Coronary artery (tissue), 2 donors: ENCODE results near the gene MRPL50.

Source experiments
- DNase-seq: peaks from one replicate; pipeline ENCODE4 v3.0.0-alpha.2; 2017; ENCODE audit warnings: low spot score
- H3K27ac ChIP-seq, 2 donors: fragments of 200-600 bp; sonication (generic); one replicate each; pipeline ENCODE4 v1.5.1; 2016 to 2019
- H3K4me3 ChIP-seq: fragments of 200-600 bp; sonication (generic); 2 replicates; pipeline ENCODE4 v1.5.1; 2016; ENCODE audit warnings: mild to moderate bottlenecking, moderate library complexity
- CTCF ChIP-seq: fragments of 200-600 bp; sonication (generic); IDR thresholded peaks from one replicate; pipeline ENCODE4 v1.5.1; 2019; ENCODE audit warnings: antibody characterized with exemption

Gene MRPL50

GRCh38 chr9:101359679-101360078 is 38.7 kb downstream of the MRPL50 start:
- H3K4me3 ChIP-seq = no peak overlapping the region
- no peak overlapping the region for H3K27ac ChIP-seq
- TF ChIP-seq CTCF = no peak
- DNase-seq = no peak

- H3K27ac ChIP-seq = no peak overlapping the region
- no peak overlapping the region for H3K4me3 ChIP-seq
- TF ChIP-seq CTCF = no peak
- DNase-seq = no peak
Observed at GRCh38 chr9:101356619-101357018, 41.8 kb downstream of the MRPL50 start.

GRCh38 chr9:101354765-101355708 is 43.4 kb downstream of the MRPL50 start:
- TF ChIP-seq CTCF = no peak
- DNase-seq = no peak
- Histone ChIP-seq H3K27ac (no peak overlapping the region), H3K4me3 (no peak overlapping the region)

GRCh38 chr9:101354143-101354764 is 44.2 kb downstream of the MRPL50 start:
- no peak overlapping the region for H3K4me3 ChIP-seq
- TF ChIP-seq CTCF = no peak
- no peak overlapping the region for H3K27ac ChIP-seq
- DNase-seq = no peak

- no peak for TF ChIP-seq CTCF
- DNase-seq = no peak
- Histone ChIP-seq H3K4me3 (no peak overlapping the region), H3K27ac (no peak overlapping the region)
Observed at GRCh38 chr9:101353683-101354082, 44.7 kb downstream of the MRPL50 start.

GRCh38 chr9:101352892-101353463 is 45.4 kb downstream of the MRPL50 start:
- no peak overlapping the region for H3K27ac ChIP-seq
- TF ChIP-seq CTCF = no peak
- DNase-seq = no peak
- H3K4me3 ChIP-seq = no peak overlapping the region
